ENCODE results near the gene SLC9A6. TPM values are rescaled to one million over a fixed set of nuclear protein-coding genes. Genes with fewer than 3 reads are reported as not detected.
A peak's percentile ranks its signal among the peaks of the same experiment; 100 is the strongest.

The SLC9A6 gene
- total and polyA plus RNA-seq, 2 of the 13 experiments (the other 11 are each of a cell fraction or from before 2014, with no cell fraction given): 3.9 to 8.0 TPM

DNA sequence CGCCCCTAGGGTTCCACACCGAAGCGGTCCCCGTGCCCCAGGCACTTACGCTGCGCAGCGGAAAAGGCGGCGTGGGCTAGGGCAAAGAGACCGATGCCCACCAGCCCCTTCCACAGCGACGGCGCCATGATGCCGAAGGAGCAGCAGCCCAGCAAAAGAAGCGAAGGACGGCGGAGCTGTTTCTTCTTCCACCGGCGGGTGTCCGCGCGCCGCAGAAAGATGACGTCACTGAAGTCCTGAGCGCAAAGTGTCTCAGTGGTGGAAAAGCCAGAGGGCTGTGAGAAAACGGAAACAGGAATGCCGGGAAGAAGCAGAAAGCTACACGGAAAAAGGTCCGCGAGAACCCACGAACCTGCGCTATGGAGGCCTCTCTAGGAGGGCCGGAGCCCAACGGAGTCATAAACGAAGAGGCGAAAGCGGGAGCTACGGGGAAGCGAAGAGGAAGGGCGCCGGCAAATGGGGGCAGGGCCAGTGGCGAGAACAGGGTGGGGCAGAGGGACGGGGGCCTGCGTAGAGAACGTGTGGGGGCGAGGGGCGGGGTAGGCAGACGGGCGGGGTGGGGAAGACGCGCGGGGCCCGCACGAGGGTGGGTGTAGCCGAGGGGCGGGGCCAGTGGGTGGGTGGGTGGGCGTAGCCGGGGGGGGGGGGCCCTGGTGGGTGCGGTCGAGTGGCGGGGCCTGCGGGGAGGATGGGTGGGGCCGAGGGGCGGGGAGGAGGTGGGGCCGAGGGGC, 11.5 kb upstream of the SLC9A6 start, which contains the start of gene MMGT1 (continued):
- TF ChIP-seq, protein P1, sequence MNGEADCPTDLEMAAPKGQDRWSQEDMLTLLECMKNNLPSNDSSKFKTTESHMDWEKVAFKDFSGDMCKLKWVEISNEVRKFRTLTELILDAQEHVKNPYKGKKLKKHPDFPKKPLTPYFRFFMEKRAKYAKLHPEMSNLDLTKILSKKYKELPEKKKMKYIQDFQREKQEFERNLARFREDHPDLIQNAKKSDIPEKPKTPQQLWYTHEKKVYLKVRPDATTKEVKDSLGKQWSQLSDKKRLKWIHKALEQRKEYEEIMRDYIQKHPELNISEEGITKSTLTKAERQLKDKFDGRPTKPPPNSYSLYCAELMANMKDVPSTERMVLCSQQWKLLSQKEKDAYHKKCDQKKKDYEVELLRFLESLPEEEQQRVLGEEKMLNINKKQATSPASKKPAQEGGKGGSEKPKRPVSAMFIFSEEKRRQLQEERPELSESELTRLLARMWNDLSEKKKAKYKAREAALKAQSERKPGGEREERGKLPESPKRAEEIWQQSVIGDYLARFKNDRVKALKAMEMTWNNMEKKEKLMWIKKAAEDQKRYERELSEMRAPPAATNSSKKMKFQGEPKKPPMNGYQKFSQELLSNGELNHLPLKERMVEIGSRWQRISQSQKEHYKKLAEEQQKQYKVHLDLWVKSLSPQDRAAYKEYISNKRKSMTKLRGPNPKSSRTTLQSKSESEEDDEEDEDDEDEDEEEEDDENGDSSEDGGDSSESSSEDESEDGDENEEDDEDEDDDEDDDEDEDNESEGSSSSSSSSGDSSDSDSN (CRISPR knock-in tag; IDR thresholded peaks at IDR 0.05): peak; percentile 51
- TF ChIP-seq PHF8 (CRISPR knock-in tag; IDR thresholded peaks at IDR 0.05) (peak; percentile 65), HNRNPLL (IDR thresholded peaks at IDR 0.05; ENCODE audit: low read depth, low read length, poor library complexity, severe bottlenecking) (peak; percentile 27), CEBPB (IDR thresholded peaks at IDR 0.05; ENCODE audit: borderline replicate concordance, low read depth, low read length) (no peak), POLR2G (IDR thresholded peaks at IDR 0.05; ENCODE audit: low read depth, low read length) (peak; percentile 72), CREB1 (IDR thresholded peaks at IDR 0.05) (peak; percentile 98), CREB1 (CRISPR knock-in tag; IDR thresholded peaks at IDR 0.05) (peak; percentile 97), PHF20 (CRISPR knock-in tag; IDR thresholded peaks at IDR 0.05) (peak; percentile 74), ZNF441 (CRISPR knock-in tag; IDR thresholded peaks at IDR 0.05; ENCODE audit: borderline replicate concordance) (no peak), ZFY (CRISPR knock-in tag; IDR thresholded peaks at IDR 0.05) (0 out of 2 replicates have a peak, but pooled peaks have one; percentile 29), ASH2L (IDR thresholded peaks at IDR 0.05; ENCODE audit: insufficient read length, low read depth, low read length) (peak; percentile 79)
- TF ChIP-seq, protein P2, sequence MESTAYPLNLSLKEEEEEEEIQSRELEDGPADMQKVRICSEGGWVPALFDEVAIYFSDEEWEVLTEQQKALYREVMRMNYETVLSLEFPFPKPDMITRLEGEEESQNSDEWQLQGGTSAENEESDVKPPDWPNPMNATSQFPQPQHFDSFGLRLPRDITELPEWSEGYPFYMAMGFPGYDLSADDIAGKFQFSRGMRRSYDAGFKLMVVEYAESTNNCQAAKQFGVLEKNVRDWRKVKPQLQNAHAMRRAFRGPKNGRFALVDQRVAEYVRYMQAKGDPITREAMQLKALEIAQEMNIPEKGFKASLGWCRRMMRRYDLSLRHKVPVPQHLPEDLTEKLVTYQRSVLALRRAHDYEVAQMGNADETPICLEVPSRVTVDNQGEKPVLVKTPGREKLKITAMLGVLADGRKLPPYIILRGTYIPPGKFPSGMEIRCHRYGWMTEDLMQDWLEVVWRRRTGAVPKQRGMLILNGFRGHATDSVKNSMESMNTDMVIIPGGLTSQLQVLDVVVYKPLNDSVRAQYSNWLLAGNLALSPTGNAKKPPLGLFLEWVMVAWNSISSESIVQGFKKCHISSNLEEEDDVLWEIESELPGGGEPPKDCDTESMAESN (CRISPR knock-in tag; conservative IDR thresholded peaks at IDR 0.05): 0 out of 2 replicates have a peak, but pooled peaks have one; percentile 25
- TF ChIP-seq, protein P3, sequence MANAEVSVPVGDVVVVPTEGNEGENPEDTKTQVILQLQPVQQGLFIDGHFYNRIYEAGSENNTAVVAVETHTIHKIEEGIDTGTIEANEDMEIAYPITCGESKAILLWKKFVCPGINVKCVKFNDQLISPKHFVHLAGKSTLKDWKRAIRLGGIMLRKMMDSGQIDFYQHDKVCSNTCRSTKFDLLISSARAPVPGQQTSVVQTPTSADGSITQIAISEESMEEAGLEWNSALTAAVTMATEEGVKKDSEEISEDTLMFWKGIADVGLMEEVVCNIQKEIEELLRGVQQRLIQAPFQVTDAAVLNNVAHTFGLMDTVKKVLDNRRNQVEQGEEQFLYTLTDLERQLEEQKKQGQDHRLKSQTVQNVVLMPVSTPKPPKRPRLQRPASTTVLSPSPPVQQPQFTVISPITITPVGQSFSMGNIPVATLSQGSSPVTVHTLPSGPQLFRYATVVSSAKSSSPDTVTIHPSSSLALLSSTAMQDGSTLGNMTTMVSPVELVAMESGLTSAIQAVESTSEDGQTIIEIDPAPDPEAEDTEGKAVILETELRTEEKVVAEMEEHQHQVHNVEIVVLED (CRISPR knock-in tag; IDR thresholded peaks at IDR 0.05; ENCODE audit: borderline replicate concordance): peak; percentile 42; the same call in 1 of the 2 replicates
- TF ChIP-seq, protein P4, sequence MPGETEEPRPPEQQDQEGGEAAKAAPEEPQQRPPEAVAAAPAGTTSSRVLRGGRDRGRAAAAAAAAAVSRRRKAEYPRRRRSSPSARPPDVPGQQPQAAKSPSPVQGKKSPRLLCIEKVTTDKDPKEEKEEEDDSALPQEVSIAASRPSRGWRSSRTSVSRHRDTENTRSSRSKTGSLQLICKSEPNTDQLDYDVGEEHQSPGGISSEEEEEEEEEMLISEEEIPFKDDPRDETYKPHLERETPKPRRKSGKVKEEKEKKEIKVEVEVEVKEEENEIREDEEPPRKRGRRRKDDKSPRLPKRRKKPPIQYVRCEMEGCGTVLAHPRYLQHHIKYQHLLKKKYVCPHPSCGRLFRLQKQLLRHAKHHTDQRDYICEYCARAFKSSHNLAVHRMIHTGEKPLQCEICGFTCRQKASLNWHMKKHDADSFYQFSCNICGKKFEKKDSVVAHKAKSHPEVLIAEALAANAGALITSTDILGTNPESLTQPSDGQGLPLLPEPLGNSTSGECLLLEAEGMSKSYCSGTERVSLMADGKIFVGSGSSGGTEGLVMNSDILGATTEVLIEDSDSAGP (CRISPR knock-in tag; IDR thresholded peaks at IDR 0.05; ENCODE audit: borderline replicate concordance): peak; percentile 61; the same call in 1 of the 2 replicates
